ENCODE results near the gene EPHA7.

GRCh38 chr6:93416571-93417420 lies 2.6 kb downstream of the EPHA7 start:
- TF ChIP-seq CTCF (IDR thresholded peaks at IDR 0.05; ENCODE audit: poor library complexity, severe bottlenecking): no peak
- no peak for TF ChIP-seq POLR2AphosphoS5 (IDR thresholded peaks at IDR 0.05)
- TF ChIP-seq EZH2 (IDR thresholded peaks at IDR 0.05; ENCODE audit: borderline replicate concordance, insufficient read depth, low read length, poor library complexity, severe bottlenecking): no peak
- TF ChIP-seq EP300 (conservative IDR thresholded peaks at IDR 0.05; ENCODE audit: poor library complexity, severe bottlenecking): no peak
- TF ChIP-seq RAD21 (conservative IDR thresholded peaks at IDR 0.05): no peak
- no peak for TF ChIP-seq REST (IDR thresholded peaks at IDR 0.05; ENCODE audit: borderline replicate concordance)
- no peak for TF ChIP-seq SMC3 (conservative IDR thresholded peaks at IDR 0.05; ENCODE audit: poor library complexity)
- no peak for TF ChIP-seq TAF1 (IDR thresholded peaks at IDR 0.05; ENCODE audit: low read depth)
- peak; percentile 39 for TF ChIP-seq MXI1 (conservative IDR thresholded peaks at IDR 0.05; ENCODE audit: poor library complexity, severe bottlenecking)

Measured in neural cell (in vitro differentiated cells).